ENCODE results near the gene CDC34.

GRCh38 chr19:566403-566802 lies 34.8 kb downstream of the CDC34 start:
- TF ChIP-seq CTCF (IDR thresholded peaks at IDR 0.05) (no peak), POLR2A (IDR thresholded peaks at IDR 0.05) (no peak)
